Esophagus muscularis mucosa (tissue), 4 donors: ENCODE measurements around the gene MACROD2.

Experiments
- EP300 ChIP-seq: sonication (generic); formaldehyde crosslinking; IDR thresholded peaks from one replicate; pipeline ENCODE4 v1.6.1; 2017; ENCODE audit warnings: antibody characterized with exemption
- POLR2A ChIP-seq: fragments of 450-650 bp; IDR thresholded peaks from one replicate; pipeline ENCODE4 v1.6.1; 2017; ENCODE audit warnings: antibody characterized with exemption, moderate library complexity, mild to moderate bottlenecking, low read depth
- POLR2AphosphoS5 ChIP-seq, 2 donors: sonication (generic); formaldehyde crosslinking; IDR thresholded peaks; one replicate each; pipeline ENCODE4 v1.6.1; 2017; ENCODE audit warnings: antibody characterized with exemption in 2 of 2
- TF ChIP-seq, protein P1 (sequence below), 3 experiments: fragments of 200-600 bp in 2 of 3; fragments of 450-650 bp in 1 of 3; sonication (generic) in 2 of 3; IDR thresholded peaks; one replicate each; pipeline ENCODE4 v1.5.1; 2017 to 2019; ENCODE audit warnings: antibody characterized with exemption in 3 of 3, mild to moderate bottlenecking in 2 of 3, moderate library complexity in 1 of 3

DNA sequence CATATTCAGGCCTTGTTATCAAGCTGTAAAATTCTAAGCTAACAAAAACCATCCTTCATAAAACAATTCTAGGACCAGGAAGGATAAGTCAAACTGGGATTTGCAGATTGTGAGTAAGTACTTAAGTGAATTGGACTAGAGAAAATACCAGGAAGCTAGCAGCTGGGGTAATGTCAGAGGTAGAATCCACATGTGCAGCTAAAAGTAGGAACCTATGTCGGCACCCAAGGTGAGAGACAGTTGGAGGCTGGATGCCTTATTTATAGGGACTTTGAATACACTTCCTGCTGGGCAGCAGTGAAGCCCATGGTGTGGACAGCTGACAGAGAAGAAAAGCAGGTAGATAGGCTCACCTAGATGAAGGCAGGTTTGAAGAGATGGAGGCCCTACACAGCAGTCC lies 214.8 kb downstream of the MACROD2 start:
- TF ChIP-seq, protein P1, sequence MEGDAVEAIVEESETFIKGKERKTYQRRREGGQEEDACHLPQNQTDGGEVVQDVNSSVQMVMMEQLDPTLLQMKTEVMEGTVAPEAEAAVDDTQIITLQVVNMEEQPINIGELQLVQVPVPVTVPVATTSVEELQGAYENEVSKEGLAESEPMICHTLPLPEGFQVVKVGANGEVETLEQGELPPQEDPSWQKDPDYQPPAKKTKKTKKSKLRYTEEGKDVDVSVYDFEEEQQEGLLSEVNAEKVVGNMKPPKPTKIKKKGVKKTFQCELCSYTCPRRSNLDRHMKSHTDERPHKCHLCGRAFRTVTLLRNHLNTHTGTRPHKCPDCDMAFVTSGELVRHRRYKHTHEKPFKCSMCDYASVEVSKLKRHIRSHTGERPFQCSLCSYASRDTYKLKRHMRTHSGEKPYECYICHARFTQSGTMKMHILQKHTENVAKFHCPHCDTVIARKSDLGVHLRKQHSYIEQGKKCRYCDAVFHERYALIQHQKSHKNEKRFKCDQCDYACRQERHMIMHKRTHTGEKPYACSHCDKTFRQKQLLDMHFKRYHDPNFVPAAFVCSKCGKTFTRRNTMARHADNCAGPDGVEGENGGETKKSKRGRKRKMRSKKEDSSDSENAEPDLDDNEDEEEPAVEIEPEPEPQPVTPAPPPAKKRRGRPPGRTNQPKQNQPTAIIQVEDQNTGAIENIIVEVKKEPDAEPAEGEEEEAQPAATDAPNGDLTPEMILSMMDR (IDR thresholded peaks at IDR 0.05), result no peak
- TF ChIP-seq POLR2AphosphoS5 (IDR thresholded peaks at IDR 0.05), result no peak
- no peak for TF ChIP-seq POLR2A
- TF ChIP-seq EP300, result no peak
